ENCODE measurements around the gene CDK11A.
A peak's percentile ranks its signal among the peaks of the same experiment; 100 is the strongest.

DNA sequence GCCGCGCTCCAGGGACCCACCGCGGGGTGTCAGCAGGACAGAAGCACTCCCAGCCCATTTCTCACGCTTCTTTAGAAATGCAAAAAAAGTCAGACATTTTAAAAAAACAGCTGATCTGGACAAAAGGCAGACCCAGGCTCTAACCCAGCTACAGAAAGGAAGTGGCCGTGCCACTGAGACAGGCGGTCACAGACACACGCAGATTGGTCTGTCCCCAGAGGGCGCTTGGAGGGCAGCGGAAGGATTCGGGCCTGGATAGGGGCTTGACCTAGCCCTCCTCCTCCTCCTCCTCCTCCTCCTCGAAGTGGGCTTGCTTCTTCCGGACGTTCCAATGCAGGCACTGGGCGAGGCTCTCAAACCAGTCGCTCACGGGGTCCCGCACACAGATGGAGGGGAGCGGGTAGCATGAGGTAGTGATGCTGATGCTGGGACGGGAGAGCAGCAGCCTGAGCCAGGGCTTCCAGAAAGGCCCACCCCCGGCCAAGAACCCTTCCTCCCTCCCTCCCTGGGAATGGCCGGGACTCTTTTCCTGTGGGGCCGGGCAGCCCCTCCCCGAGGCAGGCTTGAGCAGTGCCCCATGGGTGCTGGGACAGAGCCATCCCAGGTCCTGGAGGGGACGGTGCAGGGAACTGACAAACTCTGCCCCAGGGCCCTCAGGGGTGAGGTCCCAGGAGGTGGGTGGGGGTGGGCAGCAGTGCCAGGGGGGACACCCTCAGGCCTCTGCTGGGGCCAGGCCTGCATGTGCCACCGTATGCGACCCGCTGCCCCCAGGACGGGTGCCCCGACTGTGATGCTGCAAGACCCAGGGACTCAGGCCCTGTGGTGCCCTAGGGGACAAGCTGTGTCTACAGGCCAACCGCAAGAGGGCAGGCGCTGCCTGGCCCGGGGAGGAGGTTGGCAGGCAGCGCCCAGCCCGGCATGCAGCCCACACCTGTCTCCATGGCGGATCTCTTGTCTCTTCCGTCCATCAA lies 28.8 kb upstream of the CDK11A start:
- TF ChIP-seq CTCF (IDR thresholded peaks at IDR 0.05; ENCODE audit: control extremely low read depth in 1 of 3, insufficient read depth in 1 of 3, low read depth in 1 of 3, low read length in 3 of 3) (peak in 2 of 3 experiments; percentile 15 to 21; a peak in 2 of 4 replicates), RAD21 (IDR thresholded peaks at IDR 0.05 in 1 of 2, conservative IDR thresholded peaks at IDR 0.05 in 1 of 2; ENCODE audit: low read depth in 2 of 2, low read length in 2 of 2) (peak in 1 of 2 experiments; percentile 8; a peak in 1 of 4 replicates), POLR2A (IDR thresholded peaks at IDR 0.05; ENCODE audit: control extremely low read depth in 1 of 2, low read depth in 2 of 2, low read length in 2 of 2) (no peak), HDAC2 (IDR thresholded peaks at IDR 0.05; ENCODE audit: borderline replicate concordance in 1 of 2, low read depth in 2 of 2, low read length in 2 of 2) (no peak), JUND (IDR thresholded peaks at IDR 0.05; ENCODE audit: low read length) (no peak), TAF1 (IDR thresholded peaks at IDR 0.05; ENCODE audit: low read depth, low read length) (no peak), CREB1 (IDR thresholded peaks at IDR 0.05) (no peak), KDM5A (IDR thresholded peaks at IDR 0.05; ENCODE audit: low read length) (no peak), SP2 (IDR thresholded peaks at IDR 0.05; ENCODE audit: low read length) (no peak), MAX (IDR thresholded peaks at IDR 0.05) (no peak)
